NCI-H510A treated with DMSO at 0.1 percent for 48 hours (cell line): ENCODE results near the gene TSPAN12.
A peak's percentile ranks its signal among the peaks of the same experiment; 100 is the strongest.

Source experiments
- DNase-seq: peaks from one replicate; lab custom pipeline; 2025; lab: John Stamatoyannopoulos, UW

The TSPAN12 gene

DNA sequence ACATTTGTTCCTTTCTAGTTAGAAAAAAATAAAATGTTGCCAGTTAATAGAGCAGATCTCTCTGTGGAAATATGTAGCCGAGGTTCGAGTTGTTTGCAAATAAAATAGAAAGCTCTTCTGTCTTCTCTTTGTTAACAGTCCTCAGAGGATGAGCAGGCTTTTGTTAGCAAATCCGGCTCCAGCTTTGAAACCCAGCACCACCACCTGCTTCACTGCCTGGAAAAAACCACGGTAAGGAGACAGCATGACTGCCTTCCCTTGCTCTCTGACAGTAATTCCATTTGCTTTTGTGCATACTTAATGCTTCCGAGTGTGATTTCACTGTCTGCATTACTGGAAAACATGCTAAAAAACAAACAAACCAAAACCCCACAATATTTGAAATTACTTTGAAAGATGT, 115.6 kb downstream of the TSPAN12 start:
- peak; percentile 80 for DNase-seq

DNA sequence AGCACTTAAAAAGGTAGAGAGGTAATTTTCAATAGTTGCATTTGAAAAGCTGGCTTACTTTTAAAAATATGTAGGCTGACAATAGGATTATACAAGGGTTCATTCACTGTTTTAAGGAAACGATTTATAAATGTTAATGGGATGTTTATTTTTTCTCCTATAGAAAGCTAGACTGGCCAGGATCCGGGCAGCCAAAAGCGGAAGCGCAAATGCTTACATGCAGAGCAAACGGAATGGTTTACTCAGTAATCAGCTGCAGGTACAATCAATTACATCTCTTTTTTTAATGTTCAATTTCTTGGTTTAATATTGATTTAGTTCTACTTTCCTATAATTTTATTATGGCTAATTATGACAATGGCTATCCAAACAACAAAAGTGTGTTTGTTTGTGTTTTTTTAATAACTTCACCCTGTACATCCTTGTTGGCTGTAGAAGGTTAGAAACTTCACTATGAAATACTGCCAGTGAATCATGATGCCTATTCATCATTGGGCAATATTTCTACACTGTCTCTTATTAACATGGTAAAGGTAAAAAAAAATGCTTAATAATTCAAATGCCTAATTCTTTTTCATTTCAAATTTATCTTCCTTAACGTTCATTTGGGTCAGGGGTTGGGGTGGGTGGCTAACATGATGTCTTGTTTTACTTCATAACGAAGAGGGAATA, 116.4 kb downstream of the TSPAN12 start:
- DNase-seq = peak; percentile 23

DNA sequence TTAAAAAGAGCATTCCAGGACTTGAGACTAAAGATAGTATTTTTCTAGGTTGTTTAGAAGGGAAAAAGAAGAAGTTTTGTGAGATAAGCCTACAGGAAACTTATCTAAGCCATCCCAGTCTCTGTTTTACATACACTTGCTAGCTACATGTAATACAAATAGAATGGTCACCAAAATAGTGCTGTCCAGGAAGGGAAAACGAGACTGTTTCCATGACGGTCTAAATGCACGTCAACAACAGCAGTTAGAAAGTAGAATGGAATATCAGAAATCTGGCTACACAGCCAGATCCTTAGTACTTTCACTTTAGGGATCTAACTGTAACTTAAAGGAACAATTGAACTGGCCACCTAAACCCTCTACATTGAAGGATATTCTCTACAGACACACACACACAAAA, 117.6 kb downstream of the TSPAN12 start:
- peak; percentile 35 for DNase-seq

DNA sequence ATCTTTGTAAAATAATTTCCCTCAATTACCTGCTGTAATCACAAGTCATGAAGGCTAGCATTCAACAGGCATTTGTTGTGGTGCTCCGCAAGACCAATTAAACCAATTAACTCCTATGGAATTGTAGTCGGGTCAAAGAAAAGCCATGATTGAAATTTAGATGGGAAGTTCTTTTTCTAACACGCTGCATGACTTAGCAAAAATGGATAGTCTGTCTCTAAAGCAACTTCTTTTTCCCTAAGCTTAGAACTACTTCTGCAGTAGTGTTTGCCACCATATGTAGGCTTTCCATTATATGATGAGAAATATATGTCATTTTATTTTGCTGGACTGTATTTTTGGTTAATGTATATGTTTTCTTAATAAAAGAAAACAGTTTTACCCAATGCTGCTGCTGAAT, 119.1 kb downstream of the TSPAN12 start:
- no peak for DNase-seq
